MM.1S (cell line): ENCODE measurements around the gene LIMS1.
"Not testable (repeated sequence)": the region's sequence is repeated elsewhere in the genome, so short reads cannot be mapped to it uniquely, and the experiment has no call there.

Experiments
- DNase-seq: peaks from one replicate; pipeline ENCODE4 v3.0.0-alpha.2; 2015
- H2AFZ ChIP-seq: fragments of 300-600 bp; sonication (generic); 2 replicates; pipeline ENCODE4 v1.6.0; 2016; ENCODE audit warnings: antibody characterized with exemption, low read length
- H3F3A ChIP-seq: fragments of 300-600 bp; sonication (generic); 2 replicates; pipeline ENCODE4 v1.6.1; 2016; ENCODE audit warnings: mild to moderate bottlenecking, antibody characterized with exemption, low read length, moderate library complexity, mixed read lengths; ENCODE audit not compliant: insufficient read depth
- H3K27ac ChIP-seq: fragments of 300-600 bp; sonication (generic); 2 replicates; pipeline ENCODE4 v1.5.1; 2016; ENCODE audit warnings: mild to moderate bottlenecking, low read length
- H3K27me3 ChIP-seq: fragments of 300-600 bp; sonication (generic); replicated peaks from 2 replicates; pipeline ENCODE4 v1.6.0; 2016; ENCODE audit warnings: low read length; ENCODE audit not compliant: insufficient read depth
- H3K36me3 ChIP-seq: fragments of 300-600 bp; sonication (generic); replicated peaks from 2 replicates; pipeline ENCODE4 v1.6.1; 2016; ENCODE audit warnings: mild to moderate bottlenecking, low read length, mixed read lengths; ENCODE audit not compliant: insufficient read depth
- H3K4me1 ChIP-seq: fragments of 300-600 bp; sonication (generic); 2 replicates; pipeline ENCODE4 v1.6.1; 2016; ENCODE audit warnings: low read length, mixed read lengths
- H3K4me2 ChIP-seq: fragments of 300-600 bp; sonication (generic); 2 replicates; pipeline ENCODE4 v1.6.0; 2016; ENCODE audit warnings: low read depth, low read length
- H3K4me3 ChIP-seq: fragments of 300-600 bp; sonication (generic); 2 replicates; pipeline ENCODE4 v1.5.1; 2016; ENCODE audit warnings: low read length, mixed read lengths
- H3K79me2 ChIP-seq: fragments of 300-600 bp; sonication (generic); 2 replicates; pipeline ENCODE4 v1.6.1; 2016; ENCODE audit warnings: mixed run types, low read length, mixed read lengths
- H3K9ac ChIP-seq: fragments of 300-600 bp; sonication (generic); 2 replicates; pipeline ENCODE4 v1.6.1; 2016; ENCODE audit warnings: low read length, mixed read lengths
- H3K9me2 ChIP-seq: fragments of 300-600 bp; sonication (generic); replicated peaks from 2 replicates; pipeline ENCODE4 v1.6.1; 2016; ENCODE audit warnings: mild to moderate bottlenecking, low read length, mixed read lengths; ENCODE audit not compliant: insufficient read depth
- H3K9me3 ChIP-seq: fragments of 300-600 bp; sonication (generic); replicated peaks from 2 replicates; pipeline ENCODE4 v1.6.1; 2016; ENCODE audit warnings: mild to moderate bottlenecking, low read length, mixed read lengths; ENCODE audit not compliant: insufficient read depth
- H4K20me1 ChIP-seq: fragments of 300-600 bp; sonication (generic); 2 replicates; pipeline ENCODE4 v1.6.1; 2016; ENCODE audit warnings: mild to moderate bottlenecking, low read length, moderate library complexity, mixed read lengths; ENCODE audit not compliant: insufficient read depth
- CTCF ChIP-seq: fragments of 300-600 bp; sonication (generic); IDR thresholded peaks from 2 replicates; pipeline ENCODE4 v1.5.1; 2016; ENCODE audit warnings: antibody characterized with exemption, low read length, mixed read lengths
- EZH2 ChIP-seq: fragments of 300-600 bp; sonication (generic); optimal IDR thresholded peaks from 2 replicates; pipeline ENCODE3; 2017; ENCODE audit warnings: low read depth, mild to moderate bottlenecking, antibody characterized with exemption, low read length, mixed read lengths
- EZH2phosphoT487 ChIP-seq: fragments of 300-600 bp; sonication (generic); IDR thresholded peaks from 2 replicates; pipeline ENCODE4 v1.6.1; 2018; ENCODE audit warnings: antibody characterized with exemption, low read length

LIMS1 gene

DNA sequence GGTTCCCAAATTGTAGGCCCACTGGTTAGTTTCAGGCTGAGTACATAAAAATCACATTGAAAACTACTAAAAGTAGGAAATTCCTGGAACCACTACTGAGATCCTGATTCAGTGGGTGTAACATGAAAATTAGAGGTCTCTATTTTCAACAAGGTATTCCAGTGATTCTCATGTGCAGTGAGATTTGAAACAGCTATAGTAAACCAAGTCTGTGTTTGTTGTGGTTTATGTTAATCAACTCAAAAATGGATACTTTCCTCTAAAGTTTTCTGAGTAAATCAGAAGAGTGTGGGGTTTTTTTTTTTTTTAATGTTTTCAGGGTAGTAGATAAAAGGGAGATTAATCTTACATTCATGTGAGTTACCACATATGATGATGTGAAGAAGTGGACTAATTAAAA lies 42.4 kb upstream of the LIMS1 start:
- Histone ChIP-seq H3K27me3 (no peaks in the 10 kb centered on the region), H3K79me2 (no peaks in the 10 kb centered on the region), H3K4me1 (0 out of 2 replicates have a peak, but pooled peaks cover 4% of the 10 kb centered on the region), H3K4me3 (no peak overlapping the region), H3K9ac (no peak overlapping the region), H3K9me3 (no peaks in the 10 kb centered on the region), H3K9me2 (no peaks in the 10 kb centered on the region), H3F3A (no peaks in the 10 kb centered on the region), H3K36me3 (0 out of 2 replicates have a peak, but pooled peaks cover 3% of the 10 kb centered on the region), H3K27ac (no peak overlapping the region), H4K20me1 (no peaks in the 10 kb centered on the region), H3K4me2 (no peak overlapping the region), H2AFZ (no peak overlapping the region)
- TF ChIP-seq EZH2: no peak
- no peak for TF ChIP-seq EZH2phosphoT487
- TF ChIP-seq CTCF: no peak
- no peak for DNase-seq

DNA sequence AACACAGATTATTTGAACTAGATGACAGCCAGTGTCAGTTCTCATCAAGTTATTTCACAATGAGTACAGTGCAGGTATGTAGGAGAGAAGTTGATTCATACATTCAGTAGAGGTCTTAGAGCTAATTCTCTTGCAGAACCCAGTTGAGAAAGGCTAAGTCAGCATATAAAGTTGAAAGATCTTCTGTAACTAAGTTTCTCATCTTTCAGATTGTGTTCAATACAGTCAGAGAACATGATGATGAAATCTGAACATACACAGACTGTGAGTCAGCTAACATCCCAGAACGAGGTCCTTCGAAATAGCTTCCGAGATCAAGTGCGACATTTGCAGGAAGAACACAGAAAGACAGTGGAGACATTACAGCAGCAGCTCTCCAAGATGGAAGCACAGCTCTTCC lies 41.9 kb upstream of the LIMS1 start:
- DNase-seq: no peak
- no peak overlapping the region for H2AFZ ChIP-seq
- H3K79me2 ChIP-seq: no peaks in the 10 kb centered on the region
- H3K4me1 ChIP-seq: 0 out of 2 replicates have a peak, but pooled peaks cover 4% of the 10 kb centered on the region
- no peaks in the 10 kb centered on the region for H4K20me1 ChIP-seq
- TF ChIP-seq EZH2 (no peak), CTCF (no peak), EZH2phosphoT487 (no peak)
- no peaks in the 10 kb centered on the region for H3F3A ChIP-seq
- no peak overlapping the region for H3K27ac ChIP-seq
- no peak overlapping the region for H3K4me2 ChIP-seq
- H3K4me3 ChIP-seq: no peak overlapping the region
- H3K9ac ChIP-seq: no peak overlapping the region
- no peaks in the 10 kb centered on the region for H3K27me3 ChIP-seq
- no peaks in the 10 kb centered on the region for H3K9me2 ChIP-seq
- 0 out of 2 replicates have a peak, but pooled peaks cover 3% of the 10 kb centered on the region for H3K36me3 ChIP-seq
- no peaks in the 10 kb centered on the region for H3K9me3 ChIP-seq

- H4K20me1 ChIP-seq, H3K36me3 ChIP-seq, DNase-seq: not testable (repeated sequence)
Measured at GRCh38 chr2:108496167-108496566, 38.1 kb upstream of the LIMS1 start.

GRCh38 chr2:108507620-108508019 lies 26.6 kb upstream of the LIMS1 start:
- not testable (repeated sequence) for H3K9me2 ChIP-seq

More at GRCh38 chr2:108496167-108496566, 38.1 kb upstream of the LIMS1 start:
- not testable (repeated sequence) for H3K9me2 ChIP-seq, H3K79me2 ChIP-seq, H3K27ac ChIP-seq, H3K9me3 ChIP-seq, H3K4me1 ChIP-seq, H2AFZ ChIP-seq, H3K4me3 ChIP-seq, H3F3A ChIP-seq, H3K4me2 ChIP-seq, H3K9ac ChIP-seq, H3K27me3 ChIP-seq

DNA sequence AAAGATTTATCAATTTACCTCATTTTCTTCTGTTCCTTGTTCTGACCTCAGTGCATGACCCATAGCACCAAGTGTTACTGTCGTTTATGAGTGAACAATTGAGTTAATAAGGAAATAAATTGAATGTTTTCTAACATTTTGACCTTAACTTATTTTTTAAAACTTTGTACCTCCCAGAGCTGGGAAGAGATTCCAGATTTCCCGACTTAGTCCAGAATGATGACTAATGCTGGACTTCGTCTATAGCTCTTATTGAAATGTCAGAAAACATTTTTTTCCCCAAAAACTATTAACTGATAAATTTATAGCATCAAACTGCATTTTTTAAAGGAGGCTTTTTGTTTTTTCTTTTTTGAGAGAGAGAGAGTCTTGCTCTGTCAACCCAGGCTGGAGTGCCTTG lies 21.8 kb upstream of the LIMS1 start:
- H3K36me3 ChIP-seq, H3K9ac ChIP-seq, H3K4me3 ChIP-seq, H2AFZ ChIP-seq, H3K4me1 ChIP-seq, H3K9me3 ChIP-seq, H3K4me2 ChIP-seq, H3F3A ChIP-seq, H3K27ac ChIP-seq, H3K79me2 ChIP-seq, H4K20me1 ChIP-seq, H3K9me2 ChIP-seq, DNase-seq, H3K27me3 ChIP-seq: not testable (repeated sequence)

More at GRCh38 chr2:108507620-108508019, 26.6 kb upstream of the LIMS1 start:
- H3F3A ChIP-seq, H3K9me3 ChIP-seq, H3K27ac ChIP-seq, H3K4me2 ChIP-seq, H3K36me3 ChIP-seq, H3K4me1 ChIP-seq, H4K20me1 ChIP-seq, H3K79me2 ChIP-seq, H3K4me3 ChIP-seq, H2AFZ ChIP-seq, DNase-seq, H3K27me3 ChIP-seq, H3K9ac ChIP-seq: not testable (repeated sequence)

- H4K20me1 ChIP-seq, H3K4me1 ChIP-seq, H3K9me3 ChIP-seq, H3K79me2 ChIP-seq, DNase-seq, H3K27ac ChIP-seq, H3K9ac ChIP-seq, H2AFZ ChIP-seq, H3K9me2 ChIP-seq, H3F3A ChIP-seq, H3K4me2 ChIP-seq, H3K4me3 ChIP-seq, H3K27me3 ChIP-seq, H3K36me3 ChIP-seq: not testable (repeated sequence)
Measured at GRCh38 chr2:108514478-108514877, 19.8 kb upstream of the LIMS1 start.
